Heart right ventricle (tissue), 16 donors: ENCODE data around the gene IKZF2. TPM values are rescaled to one million over a fixed set of nuclear protein-coding genes. Genes with fewer than 3 reads are reported as not detected.
"Not testable (repeated sequence)": the region's sequence is repeated elsewhere in the genome, so short reads cannot be mapped to it uniquely, and the experiment has no call there.

Source experiments
- ATAC-seq, 8 donors: fragments of 200-7000 bp; cut with Tn5 transposase; one replicate each; pipeline ENCODE4 v1.9.1; 2020; ENCODE audit warnings: mild to moderate bottlenecking in 8 of 8, moderate library complexity in 8 of 8, moderate number of reproducible peaks in 1 of 8
- DNase-seq, 2 donors: peaks; one replicate each; pipeline ENCODE4 v3.0.0-alpha.2; 2020
- H3K27ac ChIP-seq, 10 donors: fragments of 200-600 bp; sonication (generic) in 2 of 10; one replicate each; pipeline versions ENCODE4 v1.5.0 to v1.8.0; 2020 to 2022; ENCODE audit warnings: mild to moderate bottlenecking in 3 of 10
- H3K27me3 ChIP-seq, 7 donors: fragments of 200-600 bp; one replicate each; pipeline ENCODE4 v1.8.0; 2021 to 2022; ENCODE audit warnings: mild to moderate bottlenecking in 2 of 7
- H3K36me3 ChIP-seq, 9 donors: fragments of 200-600 bp; sonication (generic) in 1 of 9; one replicate each; pipeline versions ENCODE4 v1.5.0 to v1.8.0; 2020 to 2022; ENCODE audit warnings: mild to moderate bottlenecking in 2 of 9
- H3K4me1 ChIP-seq, 9 donors: fragments of 200-600 bp; sonication (generic) in 1 of 9; one replicate each; pipeline versions ENCODE4 v1.5.0 to v1.8.0; 2020 to 2022; ENCODE audit warnings: mild to moderate bottlenecking in 4 of 9
- H3K4me3 ChIP-seq, 10 donors: fragments of 200-600 bp; sonication (generic) in 2 of 10; one replicate each; pipeline versions ENCODE4 v1.5.0 to v1.8.0; 2020 to 2022; ENCODE audit warnings: mild to moderate bottlenecking in 7 of 10, moderate library complexity in 2 of 10
- H3K9me3 ChIP-seq, 11 donors: fragments of 200-600 bp in 10 of 11; sonication (generic) in 2 of 11; one replicate each; pipeline versions ENCODE4 v1.5.0 to v1.8.0; 2013 to 2022; ENCODE audit warnings: mild to moderate bottlenecking in 2 of 11, control low read depth in 1 of 11, moderate library complexity in 1 of 11
- CTCF ChIP-seq, 9 donors: fragments of 200-600 bp; sonication (generic) in 2 of 9; IDR thresholded peaks; one replicate each; pipeline versions ENCODE4 v1.5.0 to v1.8.0; 2021 to 2022; ENCODE audit warnings: antibody characterized with exemption in 9 of 9, mild to moderate bottlenecking in 5 of 9, moderate library complexity in 1 of 9
- WGBS, 2 donors: extraction: QIAGEN DNeasy Blood & Tissue Kit; methylation state at CpG; one replicate each; pipeline ENCODE4 v1.1.7; 2013; ENCODE audit warnings: inconsistent platforms in 1 of 2; 5-methylcytosine and 5-hydroxymethylcytosine counted together
- intact Hi-C, 10 donors: fragments of 100-400 bp; cut with DNase I; formaldehyde crosslinking; loops; one replicate each; pipeline versions ENCODE4 v1.11.1 to v1.14.2; 2022
- polyA plus RNA-seq, 2 donors: library from polyadenylated mRNA; stranded (reverse); fragments of 200-250 nt; gene quantifications; one replicate each; pipeline ENCODE4 v1.2.3, GENCODE V29; 2013
- total RNA-seq, 10 donors: library from RNA; stranded (reverse); fragmentation: NEBNext Ultra II Directional in 3 of 10; extraction: Animal tissue kit (Norgen Biotek cat#: 25700) in 3 of 10; gene quantifications; one replicate each; pipeline versions ENCODE4 v1.2.1 to v1.2.4, GENCODE V29; 2021 to 2023
- donor health status: Arrhythmogenic right ventricular cardiomyopathy.
- donor health status: ischemic (EF 13 %, LVEDD 7.1; RV severe dilation, severe dysfunction).
- donor health status: healthy with polysubstance abuse.
- donor health status: DM: no; HTN: yes; CAD: no.
- donor health status: DM: no; HTN: no; CAD: no.
- donor health status: ischemic (EF 25% LVEDD 6.9; RV normal size, moderate dysfunction).
- donor health status: ischemic (EF 25% LVEDD 5.7; RV mildly dilated, moderate dysfunction).
- donor health status: healthy.
- donor health status: DM: yes; HTN: yes; CAD: no.
- donor health status: Ischemic cardiomyopathy.
- donor health status: ischemic (EF 35%, LVEDD 5.7; RV mildly dilated, moderate dysfunction).
- donor health status: nonischemic (EF 11% LVEDD 7.7; RV severe dilation, severe dysfunction).
- donor health status: DM: yes; HTN: yes; CAD: no.
- donor health status: PGD.
- donor health status: ischemic (EF 29% LVEDD 5.4; RV normal size, mild dysfunction).
- donor health status: nonischemic (EF 23%, LVEDD 6.1; RV moderate dilation, normal function).

The IKZF2 gene
- total and polyA plus RNA-seq, 12 donors, result 0.36 to 8.1 (median 5.9) TPM

- 83 to 87% methylated on average over 5 of the region's 5 CpGs for WGBS, 2 donors
- H3K4me3 ChIP-seq, result no peak overlapping the region
- no peak overlapping the region for H3K27ac ChIP-seq
- TF ChIP-seq CTCF (IDR thresholded peaks at IDR 0.05), result no peak
- ATAC-seq (no peak), DNase-seq (no peak)
- peaks cover 0 to 22% (median 0%) of the 10 kb centered on the region in 9 donors for H3K36me3 ChIP-seq
- no peaks in the 10 kb centered on the region for H3K9me3 ChIP-seq
- intact Hi-C loops, result no loop called here
- peaks cover 0 to 3% (median 0%) of the 10 kb centered on the region in 9 donors for H3K4me1 ChIP-seq
- H3K27me3 ChIP-seq, result no peaks in the 10 kb centered on the region
Measured at GRCh38 chr2:213021971-213022899, 129.2 kb downstream of the IKZF2 start.

DNA sequence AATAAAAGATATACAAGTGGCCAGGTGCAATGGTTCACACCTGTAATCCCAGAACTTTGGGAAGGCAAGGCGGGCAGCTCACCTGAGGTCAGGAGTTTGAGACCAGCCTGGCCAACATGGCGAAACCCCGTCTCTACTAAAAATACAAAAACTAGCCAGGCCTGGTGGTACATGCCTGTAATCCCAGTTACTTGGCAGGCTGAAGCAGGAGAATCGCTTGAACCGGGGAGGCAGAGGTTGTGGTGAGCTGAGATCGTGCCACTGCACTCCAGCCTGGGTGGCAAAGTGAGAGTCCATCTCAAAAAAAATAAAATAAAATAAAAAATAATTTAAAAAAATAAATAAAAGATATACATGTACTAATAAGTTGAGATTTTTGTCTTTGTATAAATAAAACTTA, 130.5 kb downstream of the IKZF2 start:
- H3K4me1 ChIP-seq, ATAC-seq, H3K27me3 ChIP-seq, intact Hi-C loops, H3K27ac ChIP-seq, H3K9me3 ChIP-seq, H3K4me3 ChIP-seq, DNase-seq: not testable (repeated sequence)
- WGBS, 2 donors, result 92 to 94% methylated on average over 6 of the region's 6 CpGs
- peaks cover 0 to 22% (median 0%) of the 10 kb centered on the region in 9 donors for H3K36me3 ChIP-seq

- Histone ChIP-seq H3K9me3 (no peaks in the 10 kb centered on the region), H3K4me3 (no peak overlapping the region), H3K27me3 (no peaks in the 10 kb centered on the region), H3K27ac (no peak overlapping the region), H3K4me1 (peaks cover 0 to 3% (median 0%) of the 10 kb centered on the region in 9 donors), H3K36me3 (peaks cover 0 to 22% (median 0%) of the 10 kb centered on the region in 9 donors)
- TF ChIP-seq CTCF (IDR thresholded peaks at IDR 0.05), result no peak
- ATAC-seq (no peak), DNase-seq (no peak)
- intact Hi-C loops, result no loop called here
- WGBS, 2 donors, result 89 to 94% methylated on average over 3 of the region's 3 CpGs
Measured at GRCh38 chr2:213020268-213020667, 131.1 kb downstream of the IKZF2 start.

DNA sequence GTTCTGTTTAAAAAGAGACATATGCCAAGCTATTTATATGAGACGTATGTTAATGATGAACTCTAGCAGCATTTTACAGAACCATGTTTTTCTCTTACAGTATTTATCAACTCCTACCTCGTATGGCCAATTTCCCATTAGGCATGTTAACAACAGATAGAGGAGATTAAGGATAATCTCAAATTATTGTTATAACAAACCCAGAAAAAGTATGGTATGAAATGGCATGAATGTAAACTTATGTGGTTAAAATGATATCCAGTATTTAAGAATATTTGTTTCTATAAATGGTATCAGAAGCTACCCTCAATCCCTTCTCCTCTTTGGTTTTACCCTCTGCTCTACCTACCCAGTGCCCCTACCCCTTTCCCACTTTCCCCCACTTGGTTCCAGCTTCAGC, 132.0 kb downstream of the IKZF2 start:
- ATAC-seq, result no peak
- DNase-seq, result no peak
- no peak for TF ChIP-seq CTCF (IDR thresholded peaks at IDR 0.05)
- peaks cover 0 to 22% (median 0%) of the 10 kb centered on the region in 9 donors for H3K36me3 ChIP-seq
- intact Hi-C loops, result no loop called here
- peaks cover 0 to 3% (median 0%) of the 10 kb centered on the region in 9 donors for H3K4me1 ChIP-seq
- WGBS, 2 donors, result 80 to 83% methylated on average over 2 of the region's 2 CpGs
- H3K27me3 ChIP-seq, result no peaks in the 10 kb centered on the region
- no peaks in the 10 kb centered on the region for H3K9me3 ChIP-seq
- no peak overlapping the region for H3K4me3 ChIP-seq
- H3K27ac ChIP-seq, result no peak overlapping the region
